ENCODE results near the gene FHOD3.

- TF ChIP-seq CTCF (IDR thresholded peaks at IDR 0.05) (no peak), POLR2A (IDR thresholded peaks at IDR 0.05) (no peak)
Measured at GRCh38 chr18:36389811-36390581, 92.5 kb downstream of the FHOD3 start.

All from uterus (tissue), 2 donors.